ENCODE results near the gene ARL15. TPM values are rescaled to one million over a fixed set of nuclear protein-coding genes. Genes with fewer than 3 reads are reported as not detected.

ARL15 gene
- total and polyA plus RNA-seq, 9 of the 15 experiments (the other 6 are each of a cell fraction or from before 2014, with no cell fraction given): 18.5 to 80.4 (median 57.0) TPM

GRCh38 chr5:54313311-54314270, 3.2 kb upstream of the ARL15 start:
- H3K36me3 ChIP-seq (ENCODE audit: control insufficient read depth, insufficient read depth, low read length): peaks cover 39% of the 10 kb centered on the region
- H3K4me3 ChIP-seq: peak overlapping the region; percentile 60
- H3K9me1 ChIP-seq (ENCODE audit: control insufficient read depth, insufficient read depth, low read length): no peaks in the 10 kb centered on the region
- H3K27ac ChIP-seq (ENCODE audit: extremely low read depth, low read depth, low read length): peak overlapping the region; percentile 94
- CTCF ChIA-PET (ENCODE audit: low intra/inter-chr PET ratio): no interaction called here
- peaks cover 12 to 43% of the 10 kb centered on the region in 2 experiments for H3K4me1 ChIP-seq (replicated peaks in 1 of 2; ENCODE audit: control insufficient read depth in 2 of 2, insufficient read depth in 2 of 2, low read length in 2 of 2)
- POLR2A ChIA-PET: interaction anchor here (0.6 to 5.6 kb wide), 12 partner anchors 10 to 176 kb away, joined by 3 to 78 read pairs (median 3); no protein-coding TSS in a partner anchor
- H3K27me3 ChIP-seq (ENCODE audit: control insufficient read depth in 2 of 2, insufficient read depth in 2 of 2, low read length in 2 of 2): no peaks in the 10 kb centered on the region
- peak overlapping the region; percentile 6 for H2AFZ ChIP-seq (ENCODE audit: low read depth, low read length)
- peak; percentile 96 for FAIRE-seq
- peak overlapping the region; percentile 93 for H3K4me2 ChIP-seq (ENCODE audit: insufficient read depth, low read length)
- in situ Hi-C loops (cut with MboI): no loop called here
- H4K20me1 ChIP-seq (replicated peaks; ENCODE audit: control insufficient read depth, insufficient read depth, low read length): no peaks in the 10 kb centered on the region
- BruUV-seq (replicated peaks): TSS peak; percentile 53
- intact Hi-C loops (cut with micrococcal nuclease): loop anchor here (1.0 to 5.0 kb wide), 4 partner anchors 12 to 151 kb away; no protein-coding TSS in a partner anchor
- peak in 2 of 4 experiments; percentile 54 to 95 for DNase-seq (ENCODE audit: extremely low read depth in 1 of 4, low spot score in 3 of 4)
- H3K79me2 ChIP-seq (ENCODE audit: control insufficient read depth, insufficient read depth, low read length): peaks cover 89% of the 10 kb centered on the region
- WGBS (ENCODE audit: insufficient coverage, low coverage, missing lambda C conversion rate): 0% methylated on average over 7 of the region's 7 CpGs
- peak overlapping the region in 1 of 2 experiments; percentile 79; a peak in 3 of 4 replicates for H3K9ac ChIP-seq (ENCODE audit: insufficient read depth in 1 of 2, low read depth in 2 of 2, low read length in 2 of 2)
- ATAC-seq: peak; percentile 49
- H3K9me3 ChIP-seq (replicated peaks; ENCODE audit: control insufficient read depth, insufficient read depth, low read depth, low read length): no peaks in the 10 kb centered on the region
- TF ChIP-seq NFE2L1 (tag; IDR thresholded peaks at IDR 0.05; ENCODE audit: borderline replicate concordance, low read depth) (no peak), ZNF655 (CRISPR knock-in tag; IDR thresholded peaks at IDR 0.05) (no peak), ASH1L (IDR thresholded peaks at IDR 0.05; ENCODE audit: borderline replicate concordance, low read depth, partially characterized antibody) (peak; percentile 35), LEF1 (IDR thresholded peaks at IDR 0.05) (peak; percentile 40; the same call in 1 of the 2 replicates), ARID2 (IDR thresholded peaks at IDR 0.05) (no peak), IRF9 (tag; IDR thresholded peaks at IDR 0.05) (no peak), ZNF511 (CRISPR knock-in tag; IDR thresholded peaks at IDR 0.05) (no peak), ZNF699 (CRISPR knock-in tag; IDR thresholded peaks at IDR 0.05; ENCODE audit: insufficient replicate concordance) (no peak), SREBF2 (CRISPR knock-in tag; IDR thresholded peaks at IDR 0.05) (no peak), ZC3H11A (IDR thresholded peaks at IDR 0.05; ENCODE audit: low read depth, low read length) (no peak), CBX3 (IDR thresholded peaks at IDR 0.05; ENCODE audit: borderline replicate concordance in 1 of 2, low read length in 2 of 2) (no peak), EP400 (IDR thresholded peaks at IDR 0.05) (peak; percentile 85), ZNF77 (CRISPR knock-in tag; IDR thresholded peaks at IDR 0.05) (no peak), GATAD2B (IDR thresholded peaks at IDR 0.05; ENCODE audit: borderline replicate concordance) (0 out of 2 replicates have a peak, but pooled peaks have one; percentile 20)
- TF ChIP-seq, protein P1, sequence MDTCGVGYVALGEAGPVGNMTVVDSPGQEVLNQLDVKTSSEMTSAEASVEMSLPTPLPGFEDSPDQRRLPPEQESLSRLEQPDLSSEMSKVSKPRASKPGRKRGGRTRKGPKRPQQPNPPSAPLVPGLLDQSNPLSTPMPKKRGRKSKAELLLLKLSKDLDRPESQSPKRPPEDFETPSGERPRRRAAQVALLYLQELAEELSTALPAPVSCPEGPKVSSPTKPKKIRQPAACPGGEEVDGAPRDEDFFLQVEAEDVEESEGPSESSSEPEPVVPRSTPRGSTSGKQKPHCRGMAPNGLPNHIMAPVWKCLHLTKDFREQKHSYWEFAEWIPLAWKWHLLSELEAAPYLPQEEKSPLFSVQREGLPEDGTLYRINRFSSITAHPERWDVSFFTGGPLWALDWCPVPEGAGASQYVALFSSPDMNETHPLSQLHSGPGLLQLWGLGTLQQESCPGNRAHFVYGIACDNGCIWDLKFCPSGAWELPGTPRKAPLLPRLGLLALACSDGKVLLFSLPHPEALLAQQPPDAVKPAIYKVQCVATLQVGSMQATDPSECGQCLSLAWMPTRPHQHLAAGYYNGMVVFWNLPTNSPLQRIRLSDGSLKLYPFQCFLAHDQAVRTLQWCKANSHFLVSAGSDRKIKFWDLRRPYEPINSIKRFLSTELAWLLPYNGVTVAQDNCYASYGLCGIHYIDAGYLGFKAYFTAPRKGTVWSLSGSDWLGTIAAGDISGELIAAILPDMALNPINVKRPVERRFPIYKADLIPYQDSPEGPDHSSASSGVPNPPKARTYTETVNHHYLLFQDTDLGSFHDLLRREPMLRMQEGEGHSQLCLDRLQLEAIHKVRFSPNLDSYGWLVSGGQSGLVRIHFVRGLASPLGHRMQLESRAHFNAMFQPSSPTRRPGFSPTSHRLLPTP (IDR thresholded peaks at IDR 0.05; ENCODE audit: borderline replicate concordance, extremely low read depth, insufficient read length): no peak

Measured in K562 (cell line).